Thoracic aorta (tissue), 2 donors: Measurements from ENCODE around the gene RBKS. TPM values are rescaled to one million over a fixed set of nuclear protein-coding genes. Genes with fewer than 3 reads are reported as not detected.

ENCODE experiments used
- ATAC-seq: fragments of 150-250 bp; one replicate; pipeline ENCODE4 v1.8.0; 2017; ENCODE audit warnings: low read depth; ENCODE audit not compliant: insufficient number of reproducible peaks, low FRiP score
- DNase-seq: peaks from one replicate; pipeline ENCODE4 v3.0.0-alpha.2; 2020; ENCODE audit warnings: low spot score
- H3K27ac ChIP-seq, 2 donors: fragments of 200-600 bp; sonication (generic); 1 replicate in 1 of 2; 2 replicates in 1 of 2; pipeline ENCODE4 v1.5.1; 2016; ENCODE audit warnings: mild to moderate bottlenecking in 2 of 2, moderate library complexity in 2 of 2
- H3K27me3 ChIP-seq: fragments of 200-600 bp; sonication (generic); replicated peaks from 2 replicates; pipeline ENCODE4 v1.6.0; 2016; ENCODE audit warnings: mild to moderate bottlenecking; ENCODE audit not compliant: insufficient read depth
- H3K36me3 ChIP-seq: fragments of 200-600 bp; sonication (generic); one replicate; pipeline ENCODE4 v1.5.1; 2016
- H3K4me1 ChIP-seq, 2 donors: fragments of 200-600 bp; sonication (generic); 1 replicate in 1 of 2; 2 replicates in 1 of 2; pipeline versions ENCODE4 v1.5.1 to v1.6.0; 2016; ENCODE audit warnings: low read depth in 2 of 2, mild to moderate bottlenecking in 1 of 2; ENCODE audit not compliant: control insufficient read depth in 1 of 2
- H3K4me3 ChIP-seq: fragments of 200-600 bp; sonication (generic); 2 replicates; pipeline ENCODE4 v1.5.1; 2016; ENCODE audit warnings: mild to moderate bottlenecking
- H3K9me3 ChIP-seq: fragments of 200-600 bp; sonication (generic); 2 replicates; pipeline ENCODE4 v1.5.1; 2016
- total RNA-seq, 2 donors: library from RNA; depleted of rRNA; stranded (reverse); fragments of >200 nt; gene quantifications; one replicate each; pipeline versions ENCODE4 v1.1.0 to v1.2.3, GENCODE V29; 2016
- TF ChIP-seq, protein P1 (sequence below): fragments of 200-600 bp; sonication (generic); IDR thresholded peaks from one replicate; pipeline ENCODE4 v1.5.1; 2019; ENCODE audit warnings: antibody characterized with exemption

Gene RBKS
- total RNA-seq, 2 donors from 2014 or later = 3.1 to 5.0 TPM

DNA sequence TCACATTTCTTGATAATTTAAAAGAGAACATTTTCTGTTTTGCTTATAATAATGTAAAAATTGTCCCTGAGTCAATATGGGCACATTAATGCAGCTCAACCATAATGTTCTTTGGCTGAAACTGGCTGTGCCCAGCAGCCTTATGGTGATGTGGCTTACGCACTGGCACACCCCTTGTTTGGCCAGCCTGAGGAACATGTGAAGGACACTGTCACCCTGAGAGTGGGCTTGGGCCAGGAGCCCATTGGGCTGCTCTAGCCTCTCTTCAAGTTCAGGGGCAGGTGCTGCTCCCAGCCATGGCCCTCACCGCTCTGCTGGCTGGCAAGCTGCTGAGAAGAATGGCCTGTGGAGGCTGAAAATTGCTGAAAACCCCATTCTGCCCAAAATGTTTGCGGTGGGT, 81.2 kb downstream of the RBKS start:
- H3K27me3 ChIP-seq = no peaks in the 10 kb centered on the region
- H3K9me3 ChIP-seq = no peaks in the 10 kb centered on the region
- TF ChIP-seq, protein P1, sequence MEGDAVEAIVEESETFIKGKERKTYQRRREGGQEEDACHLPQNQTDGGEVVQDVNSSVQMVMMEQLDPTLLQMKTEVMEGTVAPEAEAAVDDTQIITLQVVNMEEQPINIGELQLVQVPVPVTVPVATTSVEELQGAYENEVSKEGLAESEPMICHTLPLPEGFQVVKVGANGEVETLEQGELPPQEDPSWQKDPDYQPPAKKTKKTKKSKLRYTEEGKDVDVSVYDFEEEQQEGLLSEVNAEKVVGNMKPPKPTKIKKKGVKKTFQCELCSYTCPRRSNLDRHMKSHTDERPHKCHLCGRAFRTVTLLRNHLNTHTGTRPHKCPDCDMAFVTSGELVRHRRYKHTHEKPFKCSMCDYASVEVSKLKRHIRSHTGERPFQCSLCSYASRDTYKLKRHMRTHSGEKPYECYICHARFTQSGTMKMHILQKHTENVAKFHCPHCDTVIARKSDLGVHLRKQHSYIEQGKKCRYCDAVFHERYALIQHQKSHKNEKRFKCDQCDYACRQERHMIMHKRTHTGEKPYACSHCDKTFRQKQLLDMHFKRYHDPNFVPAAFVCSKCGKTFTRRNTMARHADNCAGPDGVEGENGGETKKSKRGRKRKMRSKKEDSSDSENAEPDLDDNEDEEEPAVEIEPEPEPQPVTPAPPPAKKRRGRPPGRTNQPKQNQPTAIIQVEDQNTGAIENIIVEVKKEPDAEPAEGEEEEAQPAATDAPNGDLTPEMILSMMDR = no peak
- H3K4me1 ChIP-seq = peaks cover 7 to 17% of the 10 kb centered on the region in 2 donors
- no peak for ATAC-seq
- H3K27ac ChIP-seq = no peak overlapping the region
- no peak overlapping the region for H3K4me3 ChIP-seq
- H3K36me3 ChIP-seq = no peaks in the 10 kb centered on the region
- no peak for DNase-seq

DNA sequence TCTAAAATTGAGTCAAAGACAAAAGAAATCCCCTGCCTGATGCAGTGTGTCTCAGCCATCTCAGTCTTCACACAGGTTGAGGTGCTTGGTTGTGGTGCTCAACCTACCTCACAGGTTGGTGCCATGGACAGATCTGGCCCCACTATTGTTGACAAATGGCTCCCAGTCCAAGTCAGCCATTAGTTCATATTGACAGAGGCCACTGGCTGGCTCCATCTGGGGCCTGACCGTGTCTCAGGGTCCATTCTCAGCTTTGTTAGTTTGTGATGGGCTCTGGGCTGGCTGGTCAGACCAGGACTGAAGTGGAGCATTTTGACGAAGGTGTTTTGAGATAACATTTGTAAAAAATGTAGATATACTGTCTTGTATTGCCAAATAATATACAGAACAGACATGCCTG, 81.8 kb downstream of the RBKS start:
- Histone ChIP-seq H3K4me1 (peaks cover 7 to 17% of the 10 kb centered on the region in 2 donors), H3K27me3 (no peaks in the 10 kb centered on the region), H3K27ac (no peak overlapping the region), H3K36me3 (no peaks in the 10 kb centered on the region), H3K9me3 (no peaks in the 10 kb centered on the region), H3K4me3 (no peak overlapping the region)
- ATAC-seq (no peak), DNase-seq (no peak)
- TF ChIP-seq, protein P1 = no peak

DNA sequence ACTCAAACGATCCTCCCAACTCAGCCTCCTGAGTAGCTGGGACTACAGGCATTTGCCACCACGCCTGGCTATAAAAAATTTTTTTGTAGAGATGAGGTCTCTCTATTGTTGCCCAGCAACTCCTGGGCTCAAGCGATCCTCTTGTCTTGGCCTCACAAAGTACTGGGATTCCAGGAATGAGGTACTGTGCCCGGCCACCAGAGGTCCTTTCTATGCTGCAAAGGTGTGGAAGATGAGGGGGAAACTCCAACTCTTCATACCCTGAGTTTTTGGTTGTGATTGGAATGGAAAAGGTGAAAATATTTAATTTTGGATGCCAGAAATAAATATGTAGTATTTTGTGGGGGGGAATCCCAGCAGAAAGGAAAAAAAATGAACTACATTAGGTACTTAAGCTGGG, 82.7 kb downstream of the RBKS start:
- TF ChIP-seq, protein P1 = peak; percentile 38
- no peak overlapping the region for H3K27ac ChIP-seq
- peaks cover 7 to 17% of the 10 kb centered on the region in 2 donors for H3K4me1 ChIP-seq
- H3K36me3 ChIP-seq = no peaks in the 10 kb centered on the region
- ATAC-seq (no peak), DNase-seq (no peak)
- no peak overlapping the region for H3K4me3 ChIP-seq
- no peaks in the 10 kb centered on the region for H3K9me3 ChIP-seq
- H3K27me3 ChIP-seq = no peaks in the 10 kb centered on the region

DNA sequence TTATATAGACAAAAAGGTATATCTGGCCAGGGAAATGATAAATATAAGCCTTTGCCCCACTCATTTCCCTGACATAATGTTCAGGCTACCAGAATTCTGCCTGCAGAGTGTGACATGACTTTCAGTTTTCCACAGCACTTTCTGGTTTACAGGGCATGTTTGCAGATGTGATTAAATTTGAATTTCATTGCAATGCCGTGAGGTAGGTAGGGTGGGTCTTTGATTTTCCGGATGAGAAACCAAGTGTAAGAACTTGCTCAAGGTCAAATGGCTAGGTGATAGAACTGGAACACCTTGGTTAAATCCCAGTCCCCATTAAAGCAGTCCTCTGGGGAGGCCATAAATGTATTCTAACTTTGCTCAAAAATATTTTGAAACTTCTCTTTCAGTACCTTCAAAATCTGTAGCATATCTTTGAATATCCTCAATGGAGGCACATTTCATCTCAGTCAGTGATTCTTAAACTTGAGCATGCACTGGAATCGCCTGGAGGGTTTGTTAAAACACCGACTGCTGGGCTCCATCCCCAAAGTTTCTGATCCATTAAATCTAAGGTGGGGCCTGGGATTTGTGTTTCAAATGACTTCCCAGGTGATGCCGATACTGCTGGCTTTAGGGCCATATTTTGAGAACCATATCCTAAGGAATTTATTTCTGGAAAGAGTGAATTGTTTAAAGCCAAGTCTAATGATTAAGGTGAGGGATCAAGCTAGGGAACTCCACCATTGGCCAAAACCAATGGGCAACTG, 83.7 kb downstream of the RBKS start:
- H3K4me3 ChIP-seq = no peak overlapping the region
- no peaks in the 10 kb centered on the region for H3K27me3 ChIP-seq
- H3K27ac ChIP-seq = no peak overlapping the region
- ATAC-seq (no peak), DNase-seq (no peak)
- H3K36me3 ChIP-seq = no peaks in the 10 kb centered on the region
- TF ChIP-seq, protein P1 = no peak
- no peaks in the 10 kb centered on the region for H3K9me3 ChIP-seq
- H3K4me1 ChIP-seq = peaks cover 7 to 17% of the 10 kb centered on the region in 2 donors

DNA sequence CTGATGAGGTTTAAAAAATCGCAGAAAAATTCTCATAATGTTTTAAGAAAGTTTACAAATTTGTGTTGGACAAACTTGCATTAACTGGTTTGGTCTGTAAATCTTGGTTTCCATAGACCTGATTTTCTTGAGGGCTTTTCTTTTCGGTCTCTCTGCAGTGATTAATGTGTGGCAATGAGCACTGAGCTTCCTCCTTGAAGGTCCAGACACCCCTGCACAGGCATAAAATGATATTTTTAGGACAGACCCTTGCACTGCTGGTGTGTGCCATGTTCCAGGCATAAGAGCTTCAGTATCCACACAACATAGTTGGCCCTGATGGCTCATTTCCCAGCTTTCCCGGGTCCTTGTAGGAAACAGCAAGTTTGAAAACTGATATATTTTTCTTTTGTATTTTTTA, 85.0 kb downstream of the RBKS start:
- no peak for ATAC-seq
- no peak for DNase-seq
- Histone ChIP-seq H3K27ac (no peak overlapping the region), H3K4me3 (no peak overlapping the region), H3K36me3 (no peaks in the 10 kb centered on the region), H3K9me3 (no peaks in the 10 kb centered on the region), H3K4me1 (peaks cover 16 to 27% of the 10 kb centered on the region in 2 donors), H3K27me3 (no peaks in the 10 kb centered on the region)
- TF ChIP-seq, protein P1 = no peak
